SU-DHL-6 (cell line): ENCODE results near the gene PLEKHF1.

ENCODE experiments used
- CTCF ChIP-seq: fragments of 200-600 bp; sonication (generic); IDR thresholded peaks from one replicate; pipeline ENCODE4 v1.5.1; 2017; ENCODE audit warnings: antibody characterized with exemption, mild to moderate bottlenecking, low read length, moderate library complexity; ENCODE audit not compliant: insufficient read depth, poor library complexity, severe bottlenecking
- EZH2phosphoT487 ChIP-seq: fragments of 200-600 bp; sonication (generic), shearing (Covaris generic); conservative IDR thresholded peaks from 2 replicates; pipeline ENCODE4 v1.6.1; 2018; ENCODE audit warnings: mild to moderate bottlenecking, antibody characterized with exemption, low read length, moderate library complexity, mixed read lengths

- no peak for TF ChIP-seq CTCF
- no peak for TF ChIP-seq EZH2phosphoT487
Observed at GRCh38 chr19:29667387-29667783, 2.1 kb downstream of the PLEKHF1 start.
